NCI-H1436 (cell line): Measurements from ENCODE around the gene TTC6.
"Not testable (repeated sequence)": the region's sequence is repeated elsewhere in the genome, so short reads cannot be mapped to it uniquely, and the experiment has no call there.

ENCODE experiments used
- DNase-seq: peaks from one replicate; lab custom pipeline; 2025; lab: John Stamatoyannopoulos, UW

The TTC6 gene, protein sequence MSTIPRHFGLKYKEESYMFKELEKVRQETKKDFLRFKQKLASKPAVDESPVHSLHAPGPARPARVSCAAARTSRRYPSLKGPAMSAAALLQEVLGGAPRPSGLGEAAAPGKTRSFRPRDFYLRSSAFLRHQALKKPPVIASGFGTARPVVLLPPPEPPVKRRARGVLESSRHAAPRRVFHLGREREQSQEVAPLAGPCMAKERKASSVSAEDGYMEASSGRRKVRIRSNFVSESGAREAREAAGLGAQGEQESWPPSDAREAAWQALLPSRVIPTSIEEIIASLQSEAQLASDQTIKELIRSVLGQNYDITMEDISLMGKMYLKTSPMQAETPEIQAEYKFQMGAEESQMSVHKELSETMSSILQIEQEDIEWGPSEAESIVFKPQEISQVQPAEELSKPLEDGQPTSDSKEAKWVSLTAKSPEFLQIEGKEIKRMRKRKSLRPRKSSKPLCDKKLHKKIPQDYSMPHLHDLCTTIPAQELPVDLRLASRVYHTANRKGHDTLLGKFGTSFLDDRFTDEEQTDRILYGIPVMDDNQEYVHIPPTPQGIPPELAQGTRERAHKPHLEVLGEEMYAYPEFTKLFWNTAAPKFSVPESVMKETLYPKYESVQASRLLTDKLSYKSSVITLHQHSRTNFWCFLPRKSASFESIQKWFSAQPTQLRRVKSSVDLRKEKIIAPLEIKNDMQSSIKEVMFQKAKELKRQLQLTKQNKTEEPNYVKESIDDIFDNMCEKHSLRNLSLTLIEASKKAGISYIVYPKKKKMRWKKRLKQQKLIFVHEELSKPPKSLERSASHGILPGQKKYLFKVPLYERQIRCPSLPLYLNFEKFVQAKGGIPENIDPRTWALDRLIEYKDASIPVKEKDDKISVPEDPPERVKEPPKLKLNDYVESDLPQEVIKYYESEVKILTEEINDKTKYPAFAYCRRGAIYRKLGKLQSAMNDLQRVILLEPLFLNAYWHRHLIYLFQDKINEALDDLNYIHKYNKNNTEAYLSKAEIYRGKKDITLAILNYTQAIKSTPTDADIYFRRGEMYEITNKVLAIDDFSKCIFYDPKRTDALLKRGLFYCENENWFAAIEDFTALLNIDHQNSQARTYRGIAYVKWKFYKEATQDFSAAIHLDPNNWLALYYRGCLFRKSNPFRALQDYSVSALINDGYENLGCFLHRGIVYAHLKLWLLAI (N-terminal part only)

DNA sequence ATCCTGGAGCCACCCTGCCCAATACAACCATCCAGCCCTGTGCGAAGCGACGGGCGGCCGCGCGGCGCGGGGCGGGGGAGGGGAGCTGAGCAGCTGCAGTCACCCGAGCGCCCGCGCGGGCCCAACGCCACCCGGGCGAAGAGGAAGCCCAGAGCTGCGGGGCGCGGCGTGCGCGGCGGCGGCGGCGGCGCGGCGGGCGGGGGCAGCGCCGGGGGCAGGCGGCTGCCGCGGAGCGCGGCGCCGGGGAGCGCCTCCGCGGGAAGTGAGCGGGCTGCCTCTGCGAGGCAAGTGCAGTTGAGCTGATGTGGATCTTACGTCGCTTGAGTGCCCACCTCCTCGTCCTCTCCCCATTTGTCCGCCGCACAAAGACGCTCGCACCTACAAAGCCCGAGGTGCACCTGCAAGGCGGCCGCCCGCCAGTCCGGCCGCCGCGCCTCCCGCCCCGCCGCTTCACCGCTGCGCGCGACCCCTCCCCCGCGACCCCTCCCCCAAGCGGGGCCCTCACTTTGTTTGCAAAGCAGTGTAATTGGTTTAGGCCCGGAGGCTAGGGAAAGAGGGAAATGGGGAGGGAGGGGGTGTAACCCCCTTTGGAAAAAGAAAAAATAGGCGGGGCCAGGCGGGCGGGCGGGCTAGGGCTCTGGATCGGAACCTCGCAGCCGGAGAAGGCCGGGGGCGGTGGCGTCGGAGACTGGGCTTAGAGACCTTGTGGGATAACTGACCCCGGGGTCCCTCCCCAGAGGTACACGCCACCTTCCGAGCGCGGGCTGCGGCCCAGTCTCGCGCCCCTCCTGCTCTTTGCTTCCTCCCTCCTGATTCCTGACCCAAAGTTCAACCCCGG lies at the start of gene TTC6, which contains the start of gene FOXA1:
Gene TTC6, plus strand, starts transcription at position 659 of the 838 bp plus-strand sequence. CDS start 26,436 bp downstream, outside the sequence.
Gene FOXA1, minus strand, starts transcription at position 279 of the 838 bp plus-strand sequence. Its CDS starts 277 bp downstream, at position 2.
- DNase-seq: peak; percentile 89

DNA sequence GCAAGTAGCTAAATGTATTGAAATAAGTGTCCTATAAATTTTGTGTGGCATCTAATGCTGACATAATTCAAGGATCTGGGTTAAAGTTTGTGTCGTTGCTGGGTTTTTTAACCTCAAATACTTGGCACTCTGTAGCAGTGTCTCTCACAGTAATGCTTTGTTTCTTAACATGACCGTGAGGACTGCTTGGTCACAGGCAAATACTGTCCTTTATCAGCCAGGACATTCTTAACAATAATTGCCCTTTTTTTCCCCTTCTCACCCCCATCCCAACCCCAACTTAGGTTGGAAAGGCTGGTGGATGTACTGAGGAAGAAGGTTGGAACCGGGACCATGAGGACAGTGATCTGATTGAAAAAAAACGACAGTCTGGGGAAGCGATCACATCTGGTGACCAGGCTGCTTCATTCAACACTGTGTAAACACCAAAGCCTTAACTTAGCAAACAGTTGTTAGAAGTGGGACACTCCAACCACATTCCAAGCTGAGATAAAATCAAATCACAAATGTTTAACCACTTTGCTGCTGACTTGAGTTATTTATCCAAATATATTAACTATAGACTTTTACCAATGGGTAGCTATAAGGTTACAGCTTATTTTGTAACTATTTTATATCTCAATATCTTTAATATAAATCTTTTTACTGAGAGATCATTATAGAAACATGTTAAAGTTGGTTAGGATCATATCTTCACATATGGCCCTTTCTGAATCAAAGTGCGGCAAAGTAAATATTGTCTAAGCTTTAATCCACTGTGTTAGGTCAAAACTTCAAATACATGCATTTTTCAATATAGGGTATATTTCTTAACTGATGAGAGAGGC lies 48.6 kb upstream of the TTC6 start:
- DNase-seq: no peak

DNA sequence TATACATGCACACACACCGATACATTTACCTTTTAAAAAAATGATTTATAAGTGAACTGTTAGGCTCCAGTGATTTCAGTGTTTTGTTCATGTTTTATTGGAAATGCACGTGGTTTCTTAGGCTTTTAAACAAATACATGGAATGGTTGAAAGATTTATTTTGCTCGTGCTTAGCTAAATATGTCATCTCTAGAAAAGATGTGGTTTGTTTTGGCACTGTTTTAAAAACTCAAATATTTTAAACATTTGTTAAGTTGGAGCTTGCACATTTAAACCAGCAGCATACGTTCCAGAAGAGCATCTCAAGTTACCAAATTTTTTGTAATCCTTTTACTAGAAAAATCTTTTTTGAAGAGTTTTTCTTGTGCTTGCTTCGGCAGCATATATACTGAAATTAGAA lies 44.9 kb upstream of the TTC6 start:
- no peak for DNase-seq

DNA sequence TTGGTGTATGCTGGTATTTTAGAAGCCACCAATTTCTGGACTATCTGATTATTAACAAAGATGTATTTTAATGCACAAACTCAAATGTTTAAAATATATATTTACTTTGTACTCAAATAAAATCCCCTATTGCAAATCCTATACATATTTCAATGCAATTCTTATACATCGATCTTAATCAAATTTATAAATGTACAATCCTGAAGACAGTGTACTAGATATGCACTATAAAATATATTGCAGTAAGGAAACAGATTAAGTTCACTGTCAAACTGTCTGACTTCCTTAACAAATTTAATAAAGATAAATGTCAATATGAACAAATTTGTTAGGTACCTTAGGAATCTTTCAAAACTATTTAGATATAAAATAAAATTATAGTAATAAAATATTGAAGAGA lies 44.3 kb upstream of the TTC6 start:
- no peak for DNase-seq

DNA sequence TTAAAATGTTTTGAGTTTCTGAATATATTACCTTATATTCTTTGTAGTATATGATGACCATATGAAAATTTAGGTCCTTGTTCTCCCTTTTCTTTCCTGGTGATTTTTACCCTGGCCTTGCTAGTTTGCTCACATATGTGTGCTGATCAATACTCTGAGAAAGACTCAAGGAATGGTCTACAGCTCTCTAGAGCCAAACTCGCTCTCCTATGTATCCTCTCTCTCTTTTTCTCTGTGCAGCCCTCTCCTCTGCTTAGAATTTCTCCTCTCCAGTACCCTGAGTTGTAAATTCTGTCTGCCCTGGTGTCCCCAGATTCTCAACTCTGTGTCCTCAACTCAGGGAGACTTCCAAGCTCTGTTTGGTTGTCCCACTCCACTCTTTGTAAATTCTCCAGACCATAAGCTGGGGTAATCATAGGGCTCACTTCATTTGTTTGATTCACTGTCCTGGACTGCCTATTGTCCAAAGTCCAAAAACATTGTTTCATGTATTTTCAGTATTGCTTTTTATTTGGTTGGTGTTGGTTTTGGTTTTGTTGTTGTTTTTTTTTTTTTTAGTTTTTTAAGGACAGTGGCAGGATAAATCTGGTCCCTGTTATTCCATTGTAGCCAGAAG lies 41.4 kb upstream of the TTC6 start:
- DNase-seq: no peak

DNA sequence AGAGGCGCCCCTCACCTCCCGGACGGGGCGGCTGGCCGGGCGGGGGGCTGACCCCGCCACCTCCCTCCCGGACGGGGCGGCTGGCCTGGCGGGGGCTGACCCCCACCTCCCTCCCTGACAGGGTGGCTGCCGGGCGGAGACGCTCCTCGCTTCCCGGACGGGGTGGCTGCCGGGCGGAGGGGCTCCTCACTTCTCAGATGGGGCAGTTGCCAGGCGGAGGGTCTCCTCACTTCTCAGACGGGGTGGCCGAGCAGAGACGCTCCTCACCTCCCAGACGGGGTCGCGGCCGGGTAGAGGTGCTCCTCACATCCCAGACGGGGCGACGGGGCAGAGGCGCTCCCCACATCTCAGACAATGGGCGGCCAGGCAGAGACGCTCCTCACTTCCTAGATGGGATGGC lies 39.8 kb upstream of the TTC6 start:
- DNase-seq: not testable (repeated sequence)

DNA sequence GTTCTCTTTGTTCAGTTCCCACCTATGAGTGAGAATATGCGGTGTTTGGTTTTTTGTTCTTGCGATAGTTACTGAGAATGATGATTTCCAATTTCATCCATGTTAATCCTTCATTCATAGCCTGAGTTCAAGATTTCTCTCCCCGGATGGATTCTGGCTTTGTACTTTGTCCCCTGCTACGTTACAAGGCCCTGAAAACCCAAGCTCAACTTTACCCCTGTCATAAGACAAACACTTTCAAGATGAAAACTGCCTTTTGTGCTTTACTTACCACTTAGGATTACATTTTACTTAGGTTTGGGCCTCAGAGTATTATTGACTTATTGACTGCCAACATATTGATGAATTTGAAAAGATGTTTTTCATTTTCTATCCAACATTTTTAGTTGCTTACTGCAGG lies 36.7 kb upstream of the TTC6 start:
- DNase-seq: no peak

DNA sequence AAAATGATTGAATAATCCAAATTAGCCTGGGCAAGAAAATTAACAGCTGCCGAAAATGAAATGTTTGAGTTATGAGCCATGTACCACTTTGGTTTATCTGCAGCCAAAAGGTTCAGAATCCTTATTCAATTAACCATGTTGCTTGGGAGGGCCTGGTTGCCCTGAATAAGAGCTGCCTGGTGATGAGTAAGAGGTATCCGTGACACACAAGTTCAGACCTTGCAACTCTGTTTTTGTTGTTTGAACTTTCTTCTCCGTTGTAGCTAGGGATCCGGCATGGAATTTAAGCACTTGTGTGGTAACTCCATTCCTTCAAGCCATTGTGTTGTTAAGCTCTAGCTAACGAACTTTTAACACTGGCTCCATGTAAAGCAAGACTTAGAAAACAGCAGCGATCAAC lies 36.0 kb upstream of the TTC6 start:
- DNase-seq: no peak

DNA sequence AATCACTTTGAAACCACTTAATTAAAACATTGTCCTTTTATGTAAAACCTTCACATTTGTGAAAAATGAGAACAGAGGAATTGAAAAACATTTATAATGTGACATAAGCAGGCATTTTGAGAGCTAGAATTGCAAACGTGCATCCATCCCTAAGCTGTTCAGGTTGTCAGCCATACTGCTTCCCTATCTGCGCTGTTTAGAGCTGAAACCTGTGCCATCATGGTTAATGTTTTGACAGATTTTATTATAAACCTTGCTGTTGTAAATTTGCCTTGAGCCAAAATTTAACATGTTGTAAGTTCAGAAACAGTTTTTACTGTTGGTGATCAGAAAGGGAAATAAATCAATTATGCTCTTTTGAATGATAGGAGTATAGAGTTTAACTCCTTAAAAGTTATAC lies 32.2 kb upstream of the TTC6 start:
- DNase-seq: no peak

DNA sequence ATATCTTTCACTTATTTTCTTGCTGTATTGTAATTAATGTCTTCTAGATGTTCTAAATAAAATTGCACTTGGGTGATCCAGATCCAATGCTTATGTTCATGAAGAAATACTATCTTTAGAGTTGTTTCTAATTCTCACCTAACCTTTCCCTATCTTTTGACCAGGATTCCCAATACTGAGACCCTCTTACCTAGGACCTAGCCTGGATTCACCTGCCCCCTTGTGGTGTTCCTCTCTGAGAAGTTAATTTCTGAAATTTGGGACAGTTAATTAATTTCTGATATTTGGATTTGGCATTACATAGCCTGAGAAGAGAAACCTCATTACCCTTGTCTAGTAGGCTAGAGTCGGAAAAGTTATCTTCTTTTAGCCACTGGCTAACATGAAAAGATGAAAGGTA lies 29.9 kb upstream of the TTC6 start:
- no peak for DNase-seq

DNA sequence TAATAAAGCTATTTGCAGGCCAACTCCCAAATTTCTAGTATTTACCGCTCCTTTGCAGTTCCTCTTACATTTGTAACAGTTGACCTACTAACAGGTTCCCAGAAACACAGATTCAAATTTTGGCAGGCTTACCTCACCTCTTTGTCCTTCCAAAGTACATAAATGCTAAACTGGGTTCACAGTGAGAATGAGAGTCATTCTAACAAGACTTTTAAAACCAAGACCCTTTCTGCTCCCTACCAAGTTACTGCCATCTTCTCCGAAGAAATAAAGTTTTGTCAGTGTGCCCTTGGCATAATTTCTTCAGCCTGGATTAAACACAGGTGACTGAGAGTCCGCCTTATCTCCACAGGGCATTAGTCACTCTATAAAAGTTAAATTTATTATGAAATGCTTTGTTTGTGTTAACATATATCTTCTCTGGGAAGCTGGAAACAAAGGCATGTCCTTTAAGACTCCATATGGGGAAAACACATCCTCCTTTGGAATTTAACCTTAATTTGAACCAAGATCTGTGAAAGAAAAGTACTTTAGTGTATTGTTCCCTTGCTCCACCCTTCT lies 28.5 kb upstream of the TTC6 start:
- no peak for DNase-seq

DNA sequence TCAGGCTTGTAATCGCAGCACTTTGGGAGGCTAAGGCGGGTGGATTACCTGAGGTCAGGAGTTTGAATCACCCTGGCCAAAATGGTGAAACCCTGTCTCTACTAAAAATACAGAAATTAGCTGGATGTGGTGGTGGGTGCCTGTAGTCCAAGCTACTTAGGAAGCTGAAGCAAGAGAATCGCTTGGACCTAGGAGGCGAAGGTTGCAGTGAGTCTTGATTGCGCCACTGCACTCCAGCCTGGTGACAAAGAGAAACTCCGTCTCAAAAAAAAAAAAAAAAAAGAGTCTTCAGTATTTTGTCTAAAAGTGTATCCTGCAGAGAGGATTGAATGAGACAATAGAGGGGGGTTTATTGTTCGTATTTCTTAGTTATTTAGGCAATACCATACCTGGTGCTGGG lies 25.7 kb upstream of the TTC6 start:
- no peak for DNase-seq

DNA sequence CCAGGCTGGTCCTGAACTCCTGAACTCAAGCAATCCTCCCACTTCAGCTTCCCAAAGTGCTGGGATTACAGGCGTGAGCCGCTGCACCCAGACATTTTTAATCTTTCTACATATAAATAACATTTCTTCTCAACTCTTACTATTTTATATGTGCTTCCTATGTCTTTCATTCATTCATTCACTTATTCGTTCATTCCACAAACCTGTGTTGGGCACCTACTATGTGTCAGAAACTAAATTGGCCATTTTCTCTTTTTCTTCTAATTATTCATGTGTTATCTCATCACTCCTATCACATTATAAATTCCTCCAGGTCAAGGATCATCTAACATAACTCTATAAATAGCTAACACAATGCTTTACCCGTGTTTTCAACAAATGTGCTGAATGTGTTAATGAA lies 24.0 kb upstream of the TTC6 start:
- no peak for DNase-seq

DNA sequence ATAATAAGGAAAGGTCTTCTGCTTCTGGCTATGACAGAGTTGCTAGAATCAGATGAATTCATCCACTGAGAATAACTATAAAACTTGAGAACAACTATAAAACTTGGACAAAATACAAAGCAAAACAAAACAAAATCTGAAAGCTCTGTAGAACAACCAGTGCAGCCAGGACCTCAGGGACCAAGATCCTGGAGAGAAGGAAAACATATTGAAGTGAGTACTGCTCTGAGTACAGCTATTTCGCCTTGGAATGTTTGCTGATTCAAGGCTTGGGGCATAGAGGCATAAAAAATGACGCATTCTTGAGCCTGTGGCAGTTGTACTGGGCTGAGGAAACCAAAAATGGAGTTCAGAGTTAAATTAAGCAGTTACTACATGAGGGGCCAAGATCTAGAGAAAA lies 22.1 kb upstream of the TTC6 start:
- DNase-seq: no peak

DNA sequence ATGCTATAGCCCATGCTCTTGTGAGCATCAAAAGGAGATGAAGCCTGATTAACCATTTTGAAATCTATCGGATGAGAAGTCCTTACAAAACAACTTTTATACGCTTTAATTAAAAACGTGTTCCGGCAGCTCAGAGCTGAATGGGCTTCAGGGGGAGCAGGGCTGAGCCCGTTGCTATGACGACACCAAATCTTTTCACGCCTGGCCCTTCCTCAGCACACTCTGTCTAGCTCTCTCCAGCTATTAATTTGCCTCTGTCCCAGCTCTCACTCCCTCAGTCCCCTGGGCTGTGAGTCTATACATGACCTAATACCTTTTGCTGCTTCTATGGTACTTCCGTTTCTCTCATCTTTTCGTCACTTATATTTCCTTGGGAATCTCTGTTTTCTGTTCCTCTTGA lies 16.2 kb upstream of the TTC6 start:
- no peak for DNase-seq

DNA sequence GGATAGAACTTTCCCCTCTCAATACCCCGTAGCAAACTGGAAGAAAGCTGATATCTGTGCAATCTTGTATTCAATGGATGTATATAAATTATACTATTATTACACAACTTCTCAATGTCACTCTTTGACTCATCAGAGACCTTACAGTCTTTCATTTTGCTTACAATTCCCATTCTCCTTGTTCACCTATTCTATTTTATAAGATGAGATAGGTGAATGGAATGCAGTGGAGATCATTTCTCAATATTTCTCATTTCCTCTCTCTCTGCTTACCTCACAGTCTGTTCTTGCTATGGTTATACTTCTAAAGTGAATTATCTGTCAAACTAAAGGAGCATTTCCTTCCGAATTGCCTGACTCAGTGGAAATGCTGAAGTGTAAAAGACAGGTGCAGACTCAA lies 15.3 kb upstream of the TTC6 start:
- no peak for DNase-seq

DNA sequence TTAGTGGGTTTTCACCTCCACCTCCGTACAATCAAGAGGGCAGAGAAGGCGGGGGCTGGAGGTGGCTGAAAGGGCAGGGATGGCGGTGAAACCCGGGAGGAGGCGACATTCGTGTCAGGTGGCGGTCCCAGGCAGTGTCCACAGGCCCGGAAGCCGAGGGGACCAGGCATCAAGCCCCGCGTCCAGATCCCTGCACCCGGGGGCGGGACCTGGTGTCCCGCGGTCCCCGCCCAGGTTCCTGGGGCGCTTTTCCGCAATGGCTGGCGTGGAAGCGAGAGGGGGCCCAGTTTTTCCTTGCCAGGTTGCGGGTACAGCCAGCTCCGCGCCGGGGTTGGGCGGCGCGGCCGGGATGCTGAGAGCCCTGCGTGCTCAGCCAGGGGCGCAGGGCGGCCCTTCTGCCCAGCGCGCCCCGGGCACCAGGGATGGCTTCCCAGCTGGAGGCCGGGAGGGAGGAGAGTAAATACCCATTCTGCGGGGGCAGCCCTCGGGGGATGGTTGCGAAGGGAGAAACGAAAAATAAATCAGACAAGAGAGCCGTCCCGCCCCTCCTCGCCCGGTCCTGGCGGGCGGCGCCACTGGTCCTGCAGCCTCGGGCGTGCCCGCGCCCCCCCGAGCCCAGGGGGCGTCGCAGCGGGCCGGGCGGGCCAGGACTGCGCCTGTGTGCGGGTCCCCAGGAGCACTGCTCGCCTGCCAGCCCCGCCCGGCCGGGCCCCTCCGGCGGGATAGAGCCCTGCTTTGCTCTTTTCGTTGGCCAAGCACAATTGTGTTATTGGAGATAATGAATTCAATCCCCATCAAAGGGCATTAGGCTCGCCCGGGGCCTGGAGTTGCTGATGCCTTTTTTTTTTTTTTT lies 11.8 kb upstream of the TTC6 start:
- DNase-seq: peak; percentile 52

DNA sequence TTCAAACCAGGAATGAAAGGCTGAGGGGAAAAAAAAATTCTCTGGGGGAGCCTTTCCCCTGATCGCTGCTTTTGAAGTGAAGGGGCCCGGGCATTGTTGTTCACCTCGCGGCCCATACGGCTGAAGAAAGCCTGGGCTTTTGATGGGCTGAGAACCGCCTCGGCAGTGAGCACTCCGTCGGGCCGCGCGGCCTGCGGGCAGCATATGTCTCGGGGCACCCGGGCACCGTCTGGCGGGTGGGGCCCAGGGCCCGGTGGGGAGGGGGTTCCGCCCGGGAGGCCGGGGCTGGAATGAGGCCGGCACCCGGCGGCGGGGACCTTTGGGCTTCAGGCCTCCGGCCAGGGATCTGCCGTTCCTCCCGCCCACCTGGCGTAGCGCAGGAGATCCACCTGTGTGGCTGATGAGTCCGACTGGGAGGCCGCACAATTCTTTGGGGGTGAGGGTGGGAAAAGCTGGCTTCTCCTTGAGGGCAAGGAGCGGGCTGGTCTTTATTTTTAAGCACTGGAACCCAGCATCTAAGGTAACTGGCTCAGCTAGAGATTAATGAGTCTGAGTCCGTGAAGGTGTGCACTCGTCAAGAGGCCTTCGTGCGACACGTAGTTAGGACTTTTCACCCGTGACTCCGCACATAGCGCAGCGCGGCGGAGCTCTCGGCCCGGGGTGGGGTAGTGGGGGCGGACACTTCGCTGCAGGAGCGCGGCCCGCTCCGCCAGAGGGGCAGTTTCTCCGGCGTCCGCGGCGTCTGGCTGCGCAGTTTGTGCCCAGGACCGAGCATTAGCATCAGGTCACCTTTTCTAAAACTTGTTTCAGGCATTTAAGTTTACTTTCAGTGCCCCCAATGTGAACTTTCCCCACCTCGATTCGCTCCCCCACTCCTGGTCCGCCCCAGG lies 11.0 kb upstream of the TTC6 start:
- no peak for DNase-seq
